K562 (cell line): ENCODE measurements around the gene MRPS5. TPM values are rescaled to one million over a fixed set of nuclear protein-coding genes. Genes with fewer than 3 reads are reported as not detected.

Source experiments
- E4F1 ChIP-seq: fragments of 250-450 bp; sonication (Bioruptor Pico); IDR thresholded peaks from 2 replicates; pipeline ENCODE4 v1.5.0; 2021; ENCODE audit warnings: mild to moderate bottlenecking, borderline replicate concordance
- KDM4B ChIP-seq, 2 experiments: fragments of 450-650 bp in 1 of 2; sonication (generic) in 1 of 2; IDR thresholded peaks; 2 replicates each; pipeline ENCODE4 v1.6.1; 2016 to 2017; ENCODE audit warnings: borderline replicate concordance in 2 of 2, antibody characterized with exemption in 1 of 2, low read depth in 1 of 2, mild to moderate bottlenecking in 1 of 2
- polyA plus RNA-seq, 8 experiments: library from polyadenylated mRNA; depleted of rRNA in 4 of 8; stranded (reverse) in 5 of 8; unstranded in 3 of 8; fragments of >200 nt; fragmentation: Nextera tagmentation in 2 of 8; fragmentation: Illumina TruSeq in 1 of 8; extraction: Ambion mirVana in 2 of 8; extraction: Trizol in 1 of 8; gene quantifications; 2 replicates each; pipeline versions ENCODE4 v1.2.1 to v1.2.3, GENCODE V29; 2011 to 2014; ENCODE audit warnings: inconsistent platforms in 1 of 8, missing spikeins in 1 of 8
- total RNA-seq, 7 experiments: library from RNA; depleted of rRNA in 6 of 7; stranded (reverse); fragments of >200 nt in 6 of 7; fragmentation: Illumina TruSeq in 2 of 7; extraction: Trizol in 2 of 7; gene quantifications; 2 replicates each; pipeline versions ENCODE4 v1.2.1 to v1.2.3, GENCODE V29; 2011 to 2021; ENCODE audit warnings: low replicate concordance in 1 of 7
- TF ChIP-seq, protein P1 (sequence below): fragments of 200-800 bp; sonication (Bioruptor generic); IDR thresholded peaks from 2 replicates; pipeline ENCODE4 v1.6.1; 2016; ENCODE audit warnings: missing genetic modification characterization, missing compliant biosample characterization
- TF ChIP-seq, protein P2 (sequence below): sonication (generic); formaldehyde crosslinking; IDR thresholded peaks from 2 replicates; pipeline ENCODE4 v1.8.1; 2023; ENCODE audit warnings: missing genetic modification reagents, mild to moderate bottlenecking, borderline replicate concordance

MRPS5 gene
- total and polyA plus RNA-seq, 9 of the 15 experiments (the other 6 are each of a cell fraction or from before 2014, with no cell fraction given), result 85.0 to 162 (median 118) TPM

DNA sequence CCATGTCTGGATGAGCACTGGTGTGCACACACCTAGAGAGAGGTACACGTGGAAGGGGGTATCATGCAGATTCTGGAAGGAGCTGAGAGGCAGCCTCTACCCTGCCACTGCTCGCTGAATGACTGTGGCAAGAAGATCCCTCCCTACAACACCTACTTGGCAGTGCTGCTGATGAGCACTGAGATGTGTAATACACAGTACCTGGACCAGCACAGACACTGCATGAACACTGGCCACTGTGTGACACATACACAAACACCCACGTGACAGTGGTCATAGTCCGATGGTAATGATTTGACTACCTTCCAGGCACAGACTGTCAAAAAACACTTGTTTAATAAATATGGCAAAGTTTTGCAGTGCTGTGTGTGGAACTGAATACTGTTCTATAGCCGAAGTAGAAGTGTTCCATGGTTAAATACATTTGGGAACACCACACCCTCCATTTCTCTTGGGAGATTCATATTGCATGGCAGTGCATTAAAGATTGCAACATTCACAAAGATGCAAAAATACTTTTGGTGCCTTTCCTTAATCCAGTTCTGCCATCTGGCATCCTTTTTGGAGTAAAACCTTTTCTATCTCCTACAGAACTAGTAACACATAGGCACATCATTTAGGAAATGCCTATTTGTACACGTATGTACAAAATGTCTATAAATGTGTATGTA is 29.6 kb downstream of the MRPS5 start (continued):
- TF ChIP-seq, protein P1, sequence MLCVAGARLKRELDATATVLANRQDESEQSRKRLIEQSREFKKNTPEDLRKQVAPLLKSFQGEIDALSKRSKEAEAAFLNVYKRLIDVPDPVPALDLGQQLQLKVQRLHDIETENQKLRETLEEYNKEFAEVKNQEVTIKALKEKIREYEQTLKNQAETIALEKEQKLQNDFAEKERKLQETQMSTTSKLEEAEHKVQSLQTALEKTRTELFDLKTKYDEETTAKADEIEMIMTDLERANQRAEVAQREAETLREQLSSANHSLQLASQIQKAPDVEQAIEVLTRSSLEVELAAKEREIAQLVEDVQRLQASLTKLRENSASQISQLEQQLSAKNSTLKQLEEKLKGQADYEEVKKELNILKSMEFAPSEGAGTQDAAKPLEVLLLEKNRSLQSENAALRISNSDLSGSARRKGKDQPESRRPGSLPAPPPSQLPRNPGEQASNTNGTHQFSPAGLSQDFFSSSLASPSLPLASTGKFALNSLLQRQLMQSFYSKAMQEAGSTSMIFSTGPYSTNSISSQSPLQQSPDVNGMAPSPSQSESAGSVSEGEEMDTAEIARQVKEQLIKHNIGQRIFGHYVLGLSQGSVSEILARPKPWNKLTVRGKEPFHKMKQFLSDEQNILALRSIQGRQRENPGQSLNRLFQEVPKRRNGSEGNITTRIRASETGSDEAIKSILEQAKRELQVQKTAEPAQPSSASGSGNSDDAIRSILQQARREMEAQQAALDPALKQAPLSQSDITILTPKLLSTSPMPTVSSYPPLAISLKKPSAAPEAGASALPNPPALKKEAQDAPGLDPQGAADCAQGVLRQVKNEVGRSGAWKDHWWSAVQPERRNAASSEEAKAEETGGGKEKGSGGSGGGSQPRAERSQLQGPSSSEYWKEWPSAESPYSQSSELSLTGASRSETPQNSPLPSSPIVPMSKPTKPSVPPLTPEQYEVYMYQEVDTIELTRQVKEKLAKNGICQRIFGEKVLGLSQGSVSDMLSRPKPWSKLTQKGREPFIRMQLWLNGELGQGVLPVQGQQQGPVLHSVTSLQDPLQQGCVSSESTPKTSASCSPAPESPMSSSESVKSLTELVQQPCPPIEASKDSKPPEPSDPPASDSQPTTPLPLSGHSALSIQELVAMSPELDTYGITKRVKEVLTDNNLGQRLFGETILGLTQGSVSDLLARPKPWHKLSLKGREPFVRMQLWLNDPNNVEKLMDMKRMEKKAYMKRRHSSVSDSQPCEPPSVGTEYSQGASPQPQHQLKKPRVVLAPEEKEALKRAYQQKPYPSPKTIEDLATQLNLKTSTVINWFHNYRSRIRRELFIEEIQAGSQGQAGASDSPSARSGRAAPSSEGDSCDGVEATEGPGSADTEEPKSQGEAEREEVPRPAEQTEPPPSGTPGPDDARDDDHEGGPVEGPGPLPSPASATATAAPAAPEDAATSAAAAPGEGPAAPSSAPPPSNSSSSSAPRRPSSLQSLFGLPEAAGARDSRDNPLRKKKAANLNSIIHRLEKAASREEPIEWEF (CRISPR knock-in tag), result no peak
- TF ChIP-seq, protein P2, sequence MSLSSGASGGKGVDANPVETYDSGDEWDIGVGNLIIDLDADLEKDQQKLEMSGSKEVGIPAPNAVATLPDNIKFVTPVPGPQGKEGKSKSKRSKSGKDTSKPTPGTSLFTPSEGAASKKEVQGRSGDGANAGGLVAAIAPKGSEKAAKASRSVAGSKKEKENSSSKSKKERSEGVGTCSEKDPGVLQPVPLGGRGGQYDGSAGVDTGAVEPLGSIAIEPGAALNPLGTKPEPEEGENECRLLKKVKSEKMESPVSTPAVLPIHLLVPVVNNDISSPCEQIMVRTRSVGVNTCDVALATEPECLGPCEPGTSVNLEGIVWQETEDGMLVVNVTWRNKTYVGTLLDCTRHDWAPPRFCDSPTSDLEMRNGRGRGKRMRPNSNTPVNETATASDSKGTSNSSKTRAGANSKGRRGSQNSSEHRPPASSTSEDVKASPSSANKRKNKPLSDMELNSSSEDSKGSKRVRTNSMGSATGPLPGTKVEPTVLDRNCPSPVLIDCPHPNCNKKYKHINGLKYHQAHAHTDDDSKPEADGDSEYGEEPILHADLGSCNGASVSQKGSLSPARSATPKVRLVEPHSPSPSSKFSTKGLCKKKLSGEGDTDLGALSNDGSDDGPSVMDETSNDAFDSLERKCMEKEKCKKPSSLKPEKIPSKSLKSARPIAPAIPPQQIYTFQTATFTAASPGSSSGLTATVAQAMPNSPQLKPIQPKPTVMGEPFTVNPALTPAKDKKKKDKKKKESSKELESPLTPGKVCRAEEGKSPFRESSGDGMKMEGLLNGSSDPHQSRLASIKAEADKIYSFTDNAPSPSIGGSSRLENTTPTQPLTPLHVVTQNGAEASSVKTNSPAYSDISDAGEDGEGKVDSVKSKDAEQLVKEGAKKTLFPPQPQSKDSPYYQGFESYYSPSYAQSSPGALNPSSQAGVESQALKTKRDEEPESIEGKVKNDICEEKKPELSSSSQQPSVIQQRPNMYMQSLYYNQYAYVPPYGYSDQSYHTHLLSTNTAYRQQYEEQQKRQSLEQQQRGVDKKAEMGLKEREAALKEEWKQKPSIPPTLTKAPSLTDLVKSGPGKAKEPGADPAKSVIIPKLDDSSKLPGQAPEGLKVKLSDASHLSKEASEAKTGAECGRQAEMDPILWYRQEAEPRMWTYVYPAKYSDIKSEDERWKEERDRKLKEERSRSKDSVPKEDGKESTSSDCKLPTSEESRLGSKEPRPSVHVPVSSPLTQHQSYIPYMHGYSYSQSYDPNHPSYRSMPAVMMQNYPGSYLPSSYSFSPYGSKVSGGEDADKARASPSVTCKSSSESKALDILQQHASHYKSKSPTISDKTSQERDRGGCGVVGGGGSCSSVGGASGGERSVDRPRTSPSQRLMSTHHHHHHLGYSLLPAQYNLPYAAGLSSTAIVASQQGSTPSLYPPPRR (CRISPR knock-in tag), result no peak
- TF ChIP-seq E4F1 (no peak), KDM4B (IDR thresholded peaks at IDR 0.05; ENCODE audit: borderline replicate concordance in 2 of 2, low read depth in 1 of 2) (no peak)
